Tibial nerve (tissue), 4 donors: ENCODE measurements around the gene HOMEZ.

Experiments used
- EP300 ChIP-seq, 2 donors: sonication (generic); formaldehyde crosslinking; IDR thresholded peaks; one replicate each; pipeline ENCODE4 v1.6.1; 2017; ENCODE audit warnings: antibody characterized with exemption in 2 of 2, mild to moderate bottlenecking in 1 of 2
- POLR2A ChIP-seq, 2 donors: fragments of 450-650 bp; IDR thresholded peaks; one replicate each; pipeline ENCODE4 v1.6.1; 2017; ENCODE audit warnings: antibody characterized with exemption in 2 of 2, mild to moderate bottlenecking in 2 of 2, moderate library complexity in 2 of 2
- TF ChIP-seq, protein P1 (sequence below), 5 experiments: fragments of 200-600 bp in 3 of 5; fragments of 450-650 bp in 2 of 5; sonication (generic) in 3 of 5; IDR thresholded peaks; one replicate each; pipeline ENCODE4 v1.5.1; 2016 to 2019; ENCODE audit warnings: antibody characterized with exemption in 5 of 5, mild to moderate bottlenecking in 3 of 5, moderate library complexity in 2 of 5

DNA sequence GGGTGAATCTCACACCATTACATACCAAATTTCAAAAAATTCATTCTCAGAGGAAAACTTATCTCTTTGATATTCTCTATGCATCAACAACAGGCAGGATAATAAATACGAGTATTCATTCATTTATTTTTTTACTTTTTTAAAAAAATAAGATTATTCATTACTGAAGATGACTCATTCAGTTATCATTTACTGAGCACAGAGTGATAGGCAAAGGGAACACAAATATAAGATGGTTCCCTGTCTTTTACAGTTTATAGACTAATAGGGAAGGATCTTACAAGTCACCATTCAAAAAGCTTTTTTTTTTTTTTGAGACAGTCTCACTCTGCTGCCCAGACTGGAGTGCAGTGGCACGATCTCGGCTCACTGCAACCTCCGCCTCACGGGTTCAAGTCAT lies 30.4 kb upstream of the HOMEZ start:
- TF ChIP-seq, protein P1, sequence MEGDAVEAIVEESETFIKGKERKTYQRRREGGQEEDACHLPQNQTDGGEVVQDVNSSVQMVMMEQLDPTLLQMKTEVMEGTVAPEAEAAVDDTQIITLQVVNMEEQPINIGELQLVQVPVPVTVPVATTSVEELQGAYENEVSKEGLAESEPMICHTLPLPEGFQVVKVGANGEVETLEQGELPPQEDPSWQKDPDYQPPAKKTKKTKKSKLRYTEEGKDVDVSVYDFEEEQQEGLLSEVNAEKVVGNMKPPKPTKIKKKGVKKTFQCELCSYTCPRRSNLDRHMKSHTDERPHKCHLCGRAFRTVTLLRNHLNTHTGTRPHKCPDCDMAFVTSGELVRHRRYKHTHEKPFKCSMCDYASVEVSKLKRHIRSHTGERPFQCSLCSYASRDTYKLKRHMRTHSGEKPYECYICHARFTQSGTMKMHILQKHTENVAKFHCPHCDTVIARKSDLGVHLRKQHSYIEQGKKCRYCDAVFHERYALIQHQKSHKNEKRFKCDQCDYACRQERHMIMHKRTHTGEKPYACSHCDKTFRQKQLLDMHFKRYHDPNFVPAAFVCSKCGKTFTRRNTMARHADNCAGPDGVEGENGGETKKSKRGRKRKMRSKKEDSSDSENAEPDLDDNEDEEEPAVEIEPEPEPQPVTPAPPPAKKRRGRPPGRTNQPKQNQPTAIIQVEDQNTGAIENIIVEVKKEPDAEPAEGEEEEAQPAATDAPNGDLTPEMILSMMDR (IDR thresholded peaks at IDR 0.05): no peak
- TF ChIP-seq POLR2A (IDR thresholded peaks at IDR 0.05): no peak
- TF ChIP-seq EP300 (IDR thresholded peaks at IDR 0.05): no peak
